Liver (tissue), 9 donors: Measurements from ENCODE around the gene GRIP1. TPM values are rescaled to one million over a fixed set of nuclear protein-coding genes. Genes with fewer than 3 reads are reported as not detected.

Source experiments
- DNase-seq: peaks from one replicate; pipeline ENCODE4 v3.0.0-alpha.2; 2017; ENCODE audit warnings: low spot score
- H3K27ac ChIP-seq, 2 donors: one replicate each; pipeline ENCODE4 v1.7.0; 2013; ENCODE audit warnings: inconsistent platforms in 2 of 2, low read length in 2 of 2, control low read depth in 1 of 2, low read depth in 1 of 2, mild to moderate bottlenecking in 1 of 2
- H3K27me3 ChIP-seq, 4 donors: one replicate each; pipeline versions ENCODE4 v1.6.1 to v1.7.0; 2013; ENCODE audit warnings: low read length in 3 of 4, inconsistent platforms in 1 of 4, mild to moderate bottlenecking in 1 of 4, moderate library complexity in 1 of 4; ENCODE audit not compliant: control insufficient read depth in 4 of 4, insufficient read depth in 4 of 4
- H3K36me3 ChIP-seq, 4 donors: one replicate each; pipeline versions ENCODE4 v1.6.1 to v1.7.0; 2013; ENCODE audit warnings: low read length in 3 of 4, mild to moderate bottlenecking in 3 of 4, low read depth in 1 of 4, moderate library complexity in 1 of 4; ENCODE audit not compliant: control insufficient read depth in 4 of 4, insufficient read depth in 3 of 4
- H3K4me1 ChIP-seq, 4 donors: one replicate each; pipeline versions ENCODE4 v1.6.1 to v1.7.0; 2013; ENCODE audit warnings: low read length in 3 of 4, mild to moderate bottlenecking in 3 of 4, moderate library complexity in 1 of 4; ENCODE audit not compliant: control insufficient read depth in 4 of 4, insufficient read depth in 4 of 4
- H3K4me3 ChIP-seq, 3 donors: one replicate each; pipeline versions ENCODE4 v1.6.1 to v1.7.0; 2013; ENCODE audit warnings: low read length in 3 of 3, control low read depth in 1 of 3, low read depth in 1 of 3, mild to moderate bottlenecking in 1 of 3
- H3K9ac ChIP-seq, 2 donors: one replicate each; pipeline ENCODE4 v1.7.0; 2013; ENCODE audit warnings: low read length in 2 of 2, mild to moderate bottlenecking in 2 of 2, moderate library complexity in 2 of 2, control low read depth in 1 of 2, low read depth in 1 of 2
- H3K9me3 ChIP-seq, 4 donors: one replicate each; pipeline versions ENCODE4 v1.6.1 to v1.7.0; 2013; ENCODE audit warnings: low read length in 3 of 4; ENCODE audit not compliant: control insufficient read depth in 4 of 4
- ATF3 ChIP-seq: IDR thresholded peaks from 2 replicates; pipeline ENCODE4 v1.6.1; 2016; ENCODE audit warnings: antibody characterized with exemption
- CTCF ChIP-seq: fragments of 150-350 bp; IDR thresholded peaks from 2 replicates; pipeline ENCODE4 v1.5.1; 2017; ENCODE audit warnings: improper control_type of control experiment, low read depth, low read length; ENCODE audit not compliant: missing input control
- EGR1 ChIP-seq, 2 donors: IDR thresholded peaks; 2 replicates each; pipeline ENCODE4 v1.6.1; 2016 to 2018; ENCODE audit warnings: antibody characterized with exemption in 2 of 2, low read depth in 2 of 2
- FOXA1 ChIP-seq: IDR thresholded peaks from 2 replicates; pipeline ENCODE4 v1.6.1; 2016; ENCODE audit warnings: antibody characterized with exemption
- FOXA2 ChIP-seq: IDR thresholded peaks from 2 replicates; pipeline ENCODE4 v1.6.1; 2016; ENCODE audit warnings: antibody characterized with exemption
- GABPA ChIP-seq, 2 donors: IDR thresholded peaks in 1 of 2; conservative IDR thresholded peaks in 1 of 2; 2 replicates each; pipeline ENCODE4 v1.6.1; 2016; ENCODE audit warnings: antibody characterized with exemption in 2 of 2, mild to moderate bottlenecking in 1 of 2, moderate library complexity in 1 of 2
- HNF4A ChIP-seq, 2 donors: conservative IDR thresholded peaks; 2 replicates each; pipeline ENCODE4 v1.6.1; 2016; ENCODE audit warnings: antibody characterized with exemption in 2 of 2, mild to moderate bottlenecking in 2 of 2
- HNF4G ChIP-seq: IDR thresholded peaks from 2 replicates; pipeline ENCODE4 v1.6.1; 2016; ENCODE audit warnings: antibody characterized with exemption
- MAX ChIP-seq: IDR thresholded peaks from 2 replicates; pipeline ENCODE4 v1.6.1; 2016; ENCODE audit warnings: antibody characterized with exemption
- NR2F2 ChIP-seq: IDR thresholded peaks from 2 replicates; pipeline ENCODE4 v1.6.1; 2016; ENCODE audit warnings: antibody characterized with exemption
- RAD21 ChIP-seq, 2 donors: IDR thresholded peaks; 2 replicates each; pipeline ENCODE4 v1.6.1; 2016; ENCODE audit warnings: antibody characterized with exemption in 2 of 2, mild to moderate bottlenecking in 2 of 2
- REST ChIP-seq: IDR thresholded peaks from 2 replicates; pipeline ENCODE4 v1.6.1; 2016; ENCODE audit warnings: antibody characterized with exemption, mild to moderate bottlenecking
- RXRA ChIP-seq, 2 donors: IDR thresholded peaks; 2 replicates each; pipeline ENCODE4 v1.6.1; 2017 to 2018; ENCODE audit warnings: antibody characterized with exemption in 2 of 2, mild to moderate bottlenecking in 1 of 2
- SP1 ChIP-seq: IDR thresholded peaks from 2 replicates; pipeline ENCODE4 v1.6.1; 2018; ENCODE audit warnings: antibody characterized with exemption, mild to moderate bottlenecking
- TAF1 ChIP-seq: conservative IDR thresholded peaks from 2 replicates; pipeline ENCODE4 v1.6.1; 2016; ENCODE audit warnings: antibody characterized with exemption, mild to moderate bottlenecking
- YY1 ChIP-seq: IDR thresholded peaks from 2 replicates; pipeline ENCODE4 v1.6.1; 2016; ENCODE audit warnings: antibody characterized with exemption, mild to moderate bottlenecking
- ZBTB33 ChIP-seq: IDR thresholded peaks from 2 replicates; pipeline ENCODE4 v1.6.1; 2016; ENCODE audit warnings: antibody characterized with exemption
- WGBS: extraction: QIAGEN DNeasy Blood & Tissue Kit; methylation state at CpG from one replicate; pipeline ENCODE4 v1.1.7; 2013; 5-methylcytosine and 5-hydroxymethylcytosine counted together
- polyA plus RNA-seq, 2 donors: library from polyadenylated mRNA; stranded (reverse) in 1 of 2; unstranded in 1 of 2; fragments of 200-250 nt in 1 of 2; fragments of >200 nt in 1 of 2; fragmentation: Nextera tagmentation in 1 of 2; extraction: Ambion mirVana in 1 of 2; gene quantifications; one replicate each; pipeline versions ENCODE4 v1.2.1 to v1.2.3, GENCODE V29; 2013 to 2015
- total RNA-seq, 2 donors: library from RNA; depleted of rRNA; stranded (reverse); fragments of >200 nt; gene quantifications; one replicate each; pipeline ENCODE4 v1.2.3, GENCODE V29; 2014
- donor health status: healthy.
- donor health status: healthy.
- donor health status: healthy.
- donor health status: healthy.
- donor health status: healthy.

The GRIP1 gene
- total and polyA plus RNA-seq, 4 donors: 0.05 to 1.5 (median 0.24) TPM

GRCh38 chr12:66497008-66497897, 181.6 kb downstream of the GRIP1 start:
- Histone ChIP-seq H3K9ac (no peak overlapping the region), H3K27ac (no peak overlapping the region), H3K4me3 (no peak overlapping the region), H3K27me3 (peaks cover 0 to 3% (median 0%) of the 10 kb centered on the region in 4 donors), H3K9me3 (no peaks in the 10 kb centered on the region), H3K4me1 (no peaks in the 10 kb centered on the region), H3K36me3 (no peaks in the 10 kb centered on the region)
- 79% methylated on average over 8 of the region's 8 CpGs for WGBS
- no peak for DNase-seq
- TF ChIP-seq FOXA1: no peak
- no peak for TF ChIP-seq GABPA (IDR thresholded peaks at IDR 0.05 in 1 of 2, conservative IDR thresholded peaks at IDR 0.05 in 1 of 2)
- TF ChIP-seq CTCF: no peak
- no peak for TF ChIP-seq REST
- TF ChIP-seq MAX: no peak
- no peak for TF ChIP-seq TAF1
- TF ChIP-seq SP1: no peak
- TF ChIP-seq HNF4A (conservative IDR thresholded peaks at IDR 0.05): no peak

- no peak overlapping the region for H3K27ac ChIP-seq
- H3K9ac ChIP-seq: no peak overlapping the region
- 12% methylated on average over 1 of the region's 1 CpG for WGBS
- DNase-seq: no peak
- H3K4me1 ChIP-seq: no peaks in the 10 kb centered on the region
- no peaks in the 10 kb centered on the region for H3K36me3 ChIP-seq
- H3K9me3 ChIP-seq: no peaks in the 10 kb centered on the region
- H3K27me3 ChIP-seq: peaks cover 0 to 3% (median 0%) of the 10 kb centered on the region in 4 donors
- H3K4me3 ChIP-seq: no peak overlapping the region
- TF ChIP-seq YY1 (no peak), CTCF (no peak), HNF4G (no peak), ZBTB33 (no peak), HNF4A (conservative IDR thresholded peaks at IDR 0.05) (no peak), REST (no peak), SP1 (no peak), FOXA2 (no peak), RAD21 (IDR thresholded peaks at IDR 0.05) (no peak), RXRA (IDR thresholded peaks at IDR 0.05) (no peak), FOXA1 (no peak), ATF3 (no peak), NR2F2 (no peak), EGR1 (IDR thresholded peaks at IDR 0.05; ENCODE audit: low read depth in 2 of 2) (no peak)
Measured at GRCh38 chr12:66496595-66496994, 182.3 kb downstream of the GRIP1 start.
